T-cell (primary cell): Measurements from ENCODE around the gene BMPR1B. TPM values are rescaled to one million over a fixed set of nuclear protein-coding genes. Genes with fewer than 3 reads are reported as not detected.

ENCODE experiments used
- ATAC-seq, 4 experiments: fragments of 200-7000 bp in 3 of 4; fragments of 150-1000 bp in 1 of 4; cut with Tn5 transposase; replicated peaks in 1 of 4; 1 replicate in 3 of 4; 2 replicates in 1 of 4; pipeline ENCODE4 v1.10.0; 2021; ENCODE audit warnings: moderate library complexity in 3 of 4, mild to moderate bottlenecking in 2 of 4, moderate number of reproducible peaks in 1 of 4
- CTCF ChIA-PET, 2 donors: fragments of 300-600 bp; sonication (Branson Sonifier 250); formaldehyde crosslinking; loops; one replicate each; lab custom pipeline; 2022; ENCODE audit warnings: antibody characterized with exemption in 2 of 2; lab: Charles Lee
- POLR2A ChIA-PET, 2 donors: fragments of 300-600 bp; sonication (Branson Sonifier 250); formaldehyde crosslinking; loops; one replicate each; lab custom pipeline; 2022; ENCODE audit warnings: antibody characterized with exemption in 2 of 2; lab: Charles Lee
- DNase-seq, 35 experiments: peaks; one replicate each; pipeline versions ENCODE4 v3.0.0 to v3.0.0-alpha.2; 2013 to 2023
- H3K27ac ChIP-seq: one replicate; pipeline ENCODE4 v1.5.1; 2013; ENCODE audit warnings: low read length
- H3K27me3 ChIP-seq, 2 experiments: replicated peaks in 1 of 2; 1 replicate in 1 of 2; 2 replicates in 1 of 2; pipeline versions ENCODE4 v1.6.1 to v1.7.0; 2013; ENCODE audit warnings: low read length in 1 of 2, mixed read lengths in 1 of 2; ENCODE audit not compliant: control insufficient read depth in 2 of 2, insufficient read depth in 2 of 2; ENCODE audit errors: extremely low read depth in 1 of 2
- H3K36me3 ChIP-seq, 2 donors: 1 replicate in 1 of 2; 2 replicates in 1 of 2; pipeline versions ENCODE4 v1.6.1 to v1.7.0; 2013; ENCODE audit warnings: low read length in 1 of 2; ENCODE audit not compliant: control insufficient read depth in 2 of 2, insufficient read depth in 1 of 2; ENCODE audit errors: extremely low read depth in 1 of 2
- H3K4me1 ChIP-seq, 2 experiments: 1 replicate in 1 of 2; 2 replicates in 1 of 2; pipeline versions ENCODE4 v1.6.1 to v1.7.0; 2013; ENCODE audit warnings: low read length in 2 of 2, mixed read lengths in 1 of 2; ENCODE audit not compliant: insufficient read depth in 2 of 2, control insufficient read depth in 1 of 2; ENCODE audit errors: extremely low read depth in 1 of 2
- H3K4me3 ChIP-seq, 2 donors: 1 replicate in 1 of 2; 2 replicates in 1 of 2; pipeline versions ENCODE4 v1.5.1 to v1.7.0; 2013; ENCODE audit warnings: mild to moderate bottlenecking in 2 of 2, low read length in 1 of 2, moderate library complexity in 1 of 2; ENCODE audit not compliant: control insufficient read depth in 1 of 2; ENCODE audit errors: extremely low read depth in 1 of 2
- H3K9me3 ChIP-seq: 2 replicates; pipeline ENCODE4 v1.7.0; 2013
- H3K27ac Mint-ChIP-seq, 2 donors: one replicate each; pipeline ENCODE4 v1.8.0; 2020 to 2021; ENCODE audit warnings: mild to moderate bottlenecking in 2 of 2, mixed read lengths in 2 of 2
- H3K27me3 Mint-ChIP-seq, 2 donors: one replicate each; pipeline ENCODE4 v1.8.0; 2021 to 2022; ENCODE audit warnings: mixed read lengths in 2 of 2
- H3K36me3 Mint-ChIP-seq: one replicate; pipeline ENCODE4 v1.8.0; 2021; ENCODE audit warnings: mixed read lengths
- H3K4me1 Mint-ChIP-seq, 3 donors: one replicate each; pipeline ENCODE4 v1.8.0; 2020 to 2022; ENCODE audit warnings: mixed read lengths in 3 of 3, mild to moderate bottlenecking in 1 of 3
- H3K4me3 Mint-ChIP-seq, 3 donors: one replicate each; pipeline ENCODE4 v1.8.0; 2020 to 2022; ENCODE audit warnings: mild to moderate bottlenecking in 3 of 3, mixed read lengths in 3 of 3, moderate library complexity in 3 of 3
- H3K9me3 Mint-ChIP-seq, 3 donors: one replicate each; pipeline ENCODE4 v1.8.0; 2020 to 2022; ENCODE audit warnings: mixed read lengths in 3 of 3
- WGBS: methylation state at CpG from one replicate; pipeline ENCODE4 v1.1.5; 2013; ENCODE audit warnings: missing lambda C conversion rate; ENCODE audit not compliant: insufficient coverage; 5-methylcytosine and 5-hydroxymethylcytosine counted together
- total RNA-seq, 35 experiments: library from RNA in 6 of 35; stranded (reverse) in 6 of 35; fragments of 120-200 nt in 1 of 35; gene quantifications; one replicate each; pipeline versions ENCODE4 v1.2.1 to v1.2.4 and lab custom pipeline; 2013 to 2026

Gene BMPR1B
- total RNA-seq, 5 donors from 2014 or later (not counting 1 experiment from before 2014, with no cell fraction given): 0.09 to 0.36 (median 0.28) TPM; not detected in 2

DNA sequence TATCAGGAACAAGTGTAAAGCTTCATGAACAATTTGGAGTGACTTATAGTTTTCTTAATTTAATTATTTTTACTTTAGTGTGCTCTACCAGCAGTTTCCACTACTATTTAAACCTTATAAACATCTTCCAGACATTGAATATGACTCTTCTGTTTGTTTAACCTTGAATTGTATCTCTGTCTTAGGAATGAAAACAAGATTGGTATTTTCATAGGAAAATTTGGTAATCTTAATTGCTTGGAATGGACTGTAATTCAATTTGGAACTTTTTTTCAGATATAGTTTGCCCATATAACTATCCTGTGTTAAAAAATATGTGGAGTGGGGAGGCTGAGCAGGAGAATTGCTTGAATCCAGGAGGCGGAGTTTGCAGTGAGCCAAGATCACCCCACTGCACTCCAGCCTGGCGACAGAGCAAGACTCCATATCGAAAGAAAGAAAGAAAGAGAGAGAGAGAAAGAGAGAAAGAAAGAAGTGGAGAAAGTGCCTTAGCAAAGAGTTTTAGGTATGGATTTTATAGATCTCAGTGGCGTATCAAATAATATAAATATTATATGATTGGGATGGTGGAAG lies 242.4 kb downstream of the BMPR1B start:
- H3K4me1 Mint-ChIP-seq: peaks cover 10 to 16% (median 11%) of the 10 kb centered on the region in 3 donors
- Histone ChIP-seq H3K27me3 (no peaks in the 10 kb centered on the region), H3K9me3 (no peaks in the 10 kb centered on the region), H3K27ac (no peak overlapping the region), H3K4me1 (peaks cover 0 to 3% of the 10 kb centered on the region in 2 experiments), H3K36me3 (no peaks in the 10 kb centered on the region), H3K4me3 (no peak overlapping the region)
- peaks cover 0 to 4% (median 0%) of the 10 kb centered on the region in 3 donors for H3K9me3 Mint-ChIP-seq
- DNase-seq: no peak
- no peak overlapping the region for H3K4me3 Mint-ChIP-seq
- no CpG with 5 or more reads among the region's 4 CpGs for WGBS
- ATAC-seq: no peak
- ChIA-PET POLR2A (no interaction called here), CTCF (no interaction called here)
- no peak overlapping the region for H3K27ac Mint-ChIP-seq
- no peaks in the 10 kb centered on the region for H3K36me3 Mint-ChIP-seq
- H3K27me3 Mint-ChIP-seq: no peaks in the 10 kb centered on the region

DNA sequence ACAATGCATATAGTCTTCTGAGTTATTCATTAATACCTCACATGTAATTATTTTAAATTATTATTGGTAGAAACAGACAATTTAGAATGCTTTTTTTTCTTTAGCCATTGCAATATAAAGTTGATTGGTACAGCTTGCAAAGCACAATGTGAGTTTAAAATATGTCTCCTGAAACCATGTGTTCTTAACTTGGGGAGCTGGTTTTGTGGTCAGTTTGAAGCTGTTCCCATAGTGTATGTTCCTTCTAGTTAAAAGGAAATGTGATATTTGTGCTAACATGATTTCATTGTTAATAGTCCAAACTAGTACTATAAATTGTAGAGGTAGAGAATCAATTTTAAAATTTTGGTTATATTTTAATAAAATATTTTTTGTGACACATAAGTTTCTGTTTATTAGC lies 247.2 kb downstream of the BMPR1B start:
- POLR2A ChIA-PET: no interaction called here
- peaks cover 0 to 3% of the 10 kb centered on the region in 2 experiments for H3K4me1 ChIP-seq
- H3K27me3 Mint-ChIP-seq: peaks cover 0 to 4% of the 10 kb centered on the region in 2 donors
- H3K27me3 ChIP-seq: no peaks in the 10 kb centered on the region
- H3K36me3 ChIP-seq: no peaks in the 10 kb centered on the region
- DNase-seq (no peak), ATAC-seq (no peak)
- H3K9me3 ChIP-seq: no peaks in the 10 kb centered on the region
- no peaks in the 10 kb centered on the region for H3K36me3 Mint-ChIP-seq
- H3K27ac ChIP-seq: no peak overlapping the region
- H3K27ac Mint-ChIP-seq: no peak overlapping the region
- H3K9me3 Mint-ChIP-seq: no peaks in the 10 kb centered on the region
- no peaks in the 10 kb centered on the region for H3K4me1 Mint-ChIP-seq
- H3K4me3 Mint-ChIP-seq: no peak overlapping the region
- H3K4me3 ChIP-seq: no peak overlapping the region
- CTCF ChIA-PET: no interaction called here

GRCh38 chr4:95007998-95008397 lies 250.2 kb downstream of the BMPR1B start:
- ATAC-seq (no peak), DNase-seq (no peak)
- Histone ChIP-seq H3K27ac (no peak overlapping the region), H3K4me1 (peaks cover 0 to 3% of the 10 kb centered on the region in 2 experiments), H3K4me3 (no peak overlapping the region), H3K27me3 (no peaks in the 10 kb centered on the region), H3K9me3 (no peaks in the 10 kb centered on the region), H3K36me3 (no peaks in the 10 kb centered on the region)
- Mint-ChIP-seq H3K4me1 (no peaks in the 10 kb centered on the region), H3K27me3 (peaks cover 0 to 4% of the 10 kb centered on the region in 2 donors), H3K27ac (no peak overlapping the region), H3K9me3 (no peaks in the 10 kb centered on the region), H3K36me3 (no peaks in the 10 kb centered on the region), H3K4me3 (no peak overlapping the region)
- POLR2A ChIA-PET: no interaction called here
- WGBS: no CpG with 5 or more reads among the region's 3 CpGs
- CTCF ChIA-PET: no interaction called here

DNA sequence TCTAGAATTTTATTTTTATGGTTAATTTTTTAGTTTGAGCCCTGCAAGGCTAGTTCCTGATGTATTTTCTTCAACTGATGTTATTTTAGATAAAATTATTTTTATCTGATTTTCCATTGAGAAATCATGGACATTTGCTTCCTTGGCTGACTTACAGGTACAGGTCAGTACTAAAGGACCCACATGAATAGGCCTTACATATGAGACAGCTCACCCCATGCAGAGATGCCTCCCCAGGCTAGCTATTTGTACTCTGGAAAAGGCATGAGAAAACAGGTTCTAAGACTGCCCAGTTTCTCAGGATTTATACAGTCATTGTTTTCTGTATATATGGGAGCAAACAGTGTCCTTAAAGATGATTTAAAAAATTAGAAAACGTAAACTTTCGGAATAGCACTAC lies 255.5 kb downstream of the BMPR1B start:
- H3K4me3 ChIP-seq: no peak overlapping the region
- WGBS: 92% methylated on average over 2 of the region's 2 CpGs
- H3K4me3 Mint-ChIP-seq: no peak overlapping the region
- H3K9me3 ChIP-seq: no peaks in the 10 kb centered on the region
- ChIA-PET POLR2A (no interaction called here), CTCF (interaction anchor here in 1 of 2 donors (0.6 kb wide), 1 partner anchor 387 kb away, joined by 3 read pairs; no protein-coding TSS in a partner anchor)
- no peak overlapping the region for H3K27ac ChIP-seq
- H3K27ac Mint-ChIP-seq: no peak overlapping the region
- H3K27me3 ChIP-seq: no peaks in the 10 kb centered on the region
- H3K36me3 ChIP-seq: no peaks in the 10 kb centered on the region
- no peaks in the 10 kb centered on the region for H3K9me3 Mint-ChIP-seq
- peaks cover 0 to 6% (median 2%) of the 10 kb centered on the region in 3 donors for H3K4me1 Mint-ChIP-seq
- peaks cover 0 to 1% of the 10 kb centered on the region in 2 donors for H3K27me3 Mint-ChIP-seq
- H3K4me1 ChIP-seq: peaks cover 0 to 3% of the 10 kb centered on the region in 2 experiments
- no peak for DNase-seq
- H3K36me3 Mint-ChIP-seq: no peaks in the 10 kb centered on the region
- no peak for ATAC-seq

DNA sequence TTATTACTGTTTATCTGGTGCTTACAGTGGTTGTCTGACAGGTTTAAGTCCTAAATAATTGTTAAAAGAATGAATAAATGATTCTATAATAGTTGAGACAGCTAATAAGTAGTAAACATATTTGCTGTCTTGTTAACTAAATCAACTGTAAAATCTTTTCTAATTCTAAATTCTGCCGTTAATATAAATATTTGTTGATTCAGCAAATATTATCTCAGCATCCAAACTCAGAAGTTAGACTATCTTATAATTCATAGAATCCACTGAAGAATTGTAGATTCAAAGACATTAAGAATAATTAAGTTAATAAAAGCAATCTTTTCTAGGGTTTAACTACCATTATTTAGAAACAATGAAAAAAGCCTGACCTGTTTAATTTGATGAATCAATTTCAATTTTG lies 256.3 kb downstream of the BMPR1B start:
- Mint-ChIP-seq H3K36me3 (no peaks in the 10 kb centered on the region), H3K4me1 (peaks cover 0 to 6% (median 2%) of the 10 kb centered on the region in 3 donors), H3K9me3 (no peaks in the 10 kb centered on the region), H3K4me3 (no peak overlapping the region), H3K27me3 (no peaks in the 10 kb centered on the region), H3K27ac (no peak overlapping the region)
- ATAC-seq (no peak), DNase-seq (no peak)
- Histone ChIP-seq H3K9me3 (no peaks in the 10 kb centered on the region), H3K4me3 (no peak overlapping the region), H3K4me1 (peaks cover 0 to 3% of the 10 kb centered on the region in 2 experiments), H3K36me3 (no peaks in the 10 kb centered on the region), H3K27me3 (no peaks in the 10 kb centered on the region), H3K27ac (no peak overlapping the region)
- ChIA-PET POLR2A (no interaction called here), CTCF (no interaction called here)
- no CpG with 5 or more reads among the region's 1 CpG for WGBS

DNA sequence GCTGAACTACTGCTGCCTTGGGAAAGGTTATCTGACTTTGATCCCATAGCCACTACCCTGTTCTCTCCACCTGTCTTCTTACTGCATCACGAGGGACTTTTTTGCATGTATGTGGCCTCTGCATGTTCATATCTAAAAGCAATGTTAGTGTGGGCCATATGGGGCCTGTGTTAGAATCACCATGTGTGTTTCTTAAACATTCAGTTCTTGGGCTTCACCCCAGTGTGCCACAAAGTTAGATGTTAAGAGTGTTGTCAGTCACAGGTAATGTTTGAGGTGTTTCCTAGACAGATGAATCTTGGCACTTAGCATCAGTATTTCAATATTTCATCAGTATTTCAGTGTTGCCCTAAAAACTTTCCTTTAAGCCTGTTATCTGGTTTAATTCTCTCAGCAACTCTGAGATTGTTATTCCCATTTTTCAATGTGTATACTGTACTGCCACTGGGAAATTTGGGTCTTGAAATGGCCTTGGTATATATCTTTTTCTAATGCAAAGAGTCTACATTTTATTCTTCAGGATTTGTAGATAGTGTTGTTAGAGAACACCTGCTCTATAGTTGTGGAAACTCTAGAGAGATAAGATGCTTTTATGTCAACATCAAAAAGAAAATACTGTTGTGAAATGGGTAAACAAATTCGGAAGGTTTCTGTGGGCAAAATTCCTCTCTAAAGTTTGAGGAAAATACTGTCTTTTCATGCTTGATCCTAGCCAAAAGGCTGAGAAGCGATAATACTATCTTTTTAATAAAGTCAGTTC lies 259.7 kb downstream of the BMPR1B start:
- H3K36me3 Mint-ChIP-seq: no peaks in the 10 kb centered on the region
- ATAC-seq (no peak), DNase-seq (no peak)
- Histone ChIP-seq H3K27ac (no peak overlapping the region), H3K27me3 (no peaks in the 10 kb centered on the region), H3K4me1 (peaks cover 0 to 3% of the 10 kb centered on the region in 2 experiments), H3K9me3 (no peaks in the 10 kb centered on the region), H3K36me3 (no peaks in the 10 kb centered on the region), H3K4me3 (no peak overlapping the region)
- no peaks in the 10 kb centered on the region for H3K27me3 Mint-ChIP-seq
- WGBS: no CpG with 5 or more reads among the region's 3 CpGs
- H3K4me1 Mint-ChIP-seq: peaks cover 0 to 6% (median 2%) of the 10 kb centered on the region in 3 donors
- H3K27ac Mint-ChIP-seq: no peak overlapping the region
- H3K4me3 Mint-ChIP-seq: no peak overlapping the region
- POLR2A ChIA-PET: no interaction called here
- H3K9me3 Mint-ChIP-seq: no peaks in the 10 kb centered on the region
- CTCF ChIA-PET: no interaction called here
